SH-SY5Y (cell line): Measurements from ENCODE around the gene STAC.

Experiments
- GATA2 ChIP-seq: IDR thresholded peaks from 2 replicates; pipeline ENCODE4 v1.6.1; 2011; ENCODE audit warnings: mild to moderate bottlenecking, low read depth, low read length
- GATA3 ChIP-seq: IDR thresholded peaks from 2 replicates; pipeline ENCODE4 v1.6.1; 2011; ENCODE audit warnings: low read depth, mild to moderate bottlenecking, low read length, moderate library complexity

- TF ChIP-seq GATA2: no peak
- TF ChIP-seq GATA3: no peak
Measured at GRCh38 chr3:36394176-36394575, 13.9 kb downstream of the STAC start.
